IMR-90 (cell line): ENCODE results near the gene LYPD5. TPM values are rescaled to one million over a fixed set of nuclear protein-coding genes. Genes with fewer than 3 reads are reported as not detected.

Source experiments
- ATAC-seq: fragments of 200-7000 bp; cut with Tn5 transposase; 2 replicates; pipeline ENCODE4 v1.9.1; 2020; ENCODE audit warnings: low read depth, mild to moderate bottlenecking, moderate library complexity
- BruUV-seq: library from RNA; stranded (reverse); fragments of 400-500 nt; replicated peaks from 2 replicates; lab custom pipeline; 2021; lab: Mats Ljungman, UMichigan
- CTCF ChIA-PET: fragments of 300-600 bp; formaldehyde crosslinking; extraction: SDS; loops from one replicate; lab custom pipeline; 2021; ENCODE audit warnings: antibody characterized with exemption; lab: Yijun Ruan, JAX
- POLR2A ChIA-PET: fragments of 300-600 bp; sonication (Branson Sonifier 250); formaldehyde crosslinking; loops from one replicate; lab custom pipeline; 2022; ENCODE audit warnings: antibody characterized with exemption; ENCODE audit not compliant: unreplicated experiment; lab: Charles Lee
- DNase-seq: peaks from one replicate; pipeline ENCODE4 v3.0.0; 2013
- H2AFZ ChIP-seq: replicated peaks from 2 replicates; pipeline ENCODE3; 2013; ENCODE audit warnings: low read length, mild to moderate bottlenecking; ENCODE audit not compliant: poor library complexity
- H2AK5ac ChIP-seq: 2 replicates; pipeline ENCODE4 v1.6.1; 2013; ENCODE audit warnings: low read depth, low read length, inconsistent platforms
- H2AK9ac ChIP-seq: replicated peaks from 2 replicates; pipeline ENCODE3; 2013; ENCODE audit warnings: mild to moderate bottlenecking, low read depth, low read length, moderate library complexity; ENCODE audit not compliant: poor library complexity
- H2BK120ac ChIP-seq: 2 replicates; pipeline ENCODE4 v1.6.1; 2013; ENCODE audit warnings: low read depth, low read length, inconsistent platforms
- H2BK15ac ChIP-seq: 3 replicates; pipeline ENCODE4 v1.6.1; 2013; ENCODE audit warnings: low read depth, low read length, inconsistent platforms
- H2BK20ac ChIP-seq: 2 replicates; pipeline ENCODE4 v1.6.1; 2013; ENCODE audit warnings: low read depth, mild to moderate bottlenecking, inconsistent platforms, low read length, moderate library complexity
- H2BK5ac ChIP-seq: 2 replicates; pipeline ENCODE4 v1.6.1; 2013; ENCODE audit warnings: mild to moderate bottlenecking, low read depth, low read length, inconsistent platforms; ENCODE audit not compliant: poor library complexity, severe bottlenecking
- H3K14ac ChIP-seq: replicated peaks from 2 replicates; pipeline ENCODE4 v1.6.1; 2013; ENCODE audit warnings: low read depth, low read length, inconsistent platforms
- H3K18ac ChIP-seq: 2 replicates; pipeline ENCODE4 v1.6.1; 2013; ENCODE audit warnings: low read depth, low read length, control low read depth
- H3K23ac ChIP-seq: 2 replicates; pipeline ENCODE4 v1.6.1; 2013; ENCODE audit warnings: low read depth, low read length, inconsistent platforms
- H3K27ac ChIP-seq: 2 replicates; pipeline ENCODE4 v1.5.1; 2013; ENCODE audit warnings: mild to moderate bottlenecking, control low read depth, low read length; ENCODE audit not compliant: insufficient read depth
- H3K27me3 ChIP-seq: 2 replicates; pipeline ENCODE4 v1.6.1; 2013; ENCODE audit warnings: low read length; ENCODE audit not compliant: control insufficient read depth, insufficient read depth
- H3K36me3 ChIP-seq: 2 replicates; pipeline ENCODE4 v1.6.1; 2013; ENCODE audit warnings: low read length, mixed read lengths; ENCODE audit not compliant: control insufficient read depth, insufficient read depth
- H3K4ac ChIP-seq: 2 replicates; pipeline ENCODE4 v1.6.1; 2013; ENCODE audit warnings: low read depth, low read length, inconsistent platforms
- H3K4me1 ChIP-seq: 2 replicates; pipeline ENCODE4 v1.6.1; 2013; ENCODE audit warnings: low read length, mixed read lengths; ENCODE audit not compliant: control insufficient read depth, insufficient read depth
- H3K4me2 ChIP-seq: 2 replicates; pipeline ENCODE4 v1.6.1; 2013; ENCODE audit warnings: low read depth, mild to moderate bottlenecking, control low read depth, low read length, moderate library complexity
- H3K4me3 ChIP-seq: 2 replicates; pipeline ENCODE4 v1.5.1; 2013; ENCODE audit warnings: low read depth, mild to moderate bottlenecking, control low read depth, low read length, moderate library complexity; ENCODE audit not compliant: insufficient read depth
- H3K56ac ChIP-seq: 2 replicates; pipeline ENCODE4 v1.6.1; 2013; ENCODE audit warnings: low read length, inconsistent platforms; ENCODE audit not compliant: insufficient read depth; ENCODE audit errors: extremely low read depth
- H3K79me1 ChIP-seq, 2 experiments: 2 replicates each; pipeline ENCODE4 v1.6.1; 2013; ENCODE audit warnings: low read length in 2 of 2, inconsistent platforms in 1 of 2, low read depth in 1 of 2
- H3K9ac ChIP-seq: 2 replicates; pipeline ENCODE4 v1.6.1; 2013; ENCODE audit warnings: low read depth, low read length, control low read depth
- H3K9me1 ChIP-seq: 2 replicates; pipeline ENCODE4 v1.6.1; 2013; ENCODE audit warnings: low read length, inconsistent platforms; ENCODE audit not compliant: insufficient read depth
- H3K9me3 ChIP-seq: 2 replicates; pipeline ENCODE4 v1.6.1; 2013; ENCODE audit warnings: low read length; ENCODE audit not compliant: control insufficient read depth, insufficient read depth
- H4K20me1 ChIP-seq: 2 replicates; pipeline ENCODE4 v1.6.1; 2013; ENCODE audit warnings: low read length, inconsistent platforms; ENCODE audit not compliant: insufficient read depth
- H4K5ac ChIP-seq: 2 replicates; pipeline ENCODE4 v1.6.1; 2013; ENCODE audit warnings: mild to moderate bottlenecking, low read depth, low read length, control low read depth
- H4K8ac ChIP-seq, 2 experiments: 2 replicates each; pipeline ENCODE4 v1.6.1; 2013; ENCODE audit warnings: low read depth in 2 of 2, low read length in 2 of 2, control low read depth in 1 of 2, inconsistent platforms in 1 of 2
- H4K91ac ChIP-seq: 2 replicates; pipeline ENCODE4 v1.6.1; 2013; ENCODE audit warnings: low read depth, low read length, inconsistent platforms; ENCODE audit not compliant: insufficient read depth
- CHD1 ChIP-seq: IDR thresholded peaks from 2 replicates; pipeline ENCODE4 v1.6.1; 2012; ENCODE audit warnings: low read depth, low read length, improper control_type of control experiment
- FOS ChIP-seq: fragments of 150-350 bp; IDR thresholded peaks from 2 replicates; pipeline ENCODE4 v1.6.1; 2016; ENCODE audit warnings: low read depth, low read length
- MAZ ChIP-seq: IDR thresholded peaks from 2 replicates; pipeline ENCODE4 v1.6.1; 2012; ENCODE audit warnings: low read depth, mild to moderate bottlenecking, low read length, improper control_type of control experiment, moderate library complexity, borderline replicate concordance
- MXI1 ChIP-seq: IDR thresholded peaks from 2 replicates; pipeline ENCODE4 v1.6.1; 2012; ENCODE audit warnings: low read depth, mild to moderate bottlenecking, low read length, moderate library complexity, borderline replicate concordance
- NFE2L2 ChIP-seq: fragments of 150-350 bp; IDR thresholded peaks from 2 replicates; pipeline ENCODE4 v1.6.1; 2016; ENCODE audit warnings: low read depth, mild to moderate bottlenecking, low read length
- POLR2A ChIP-seq: IDR thresholded peaks from 2 replicates; pipeline ENCODE4 v1.6.1; 2012; ENCODE audit warnings: mild to moderate bottlenecking, low read depth, low read length
- RCOR1 ChIP-seq: IDR thresholded peaks from 2 replicates; pipeline ENCODE4 v1.6.1; 2012; ENCODE audit warnings: mild to moderate bottlenecking, low read length, improper control_type of control experiment; ENCODE audit not compliant: insufficient replicate concordance
- SMC3 ChIP-seq: fragments of 150-350 bp; IDR thresholded peaks from 2 replicates; pipeline ENCODE4 v1.6.1; 2016; ENCODE audit warnings: low read depth, mild to moderate bottlenecking, antibody characterized with exemption, low read length, moderate library complexity
- WGBS, 2 experiments: methylation state at CpG; one replicate each; pipeline versions ENCODE4 v1.1.5 to v1.1.7; 2013; ENCODE audit warnings: missing lambda C conversion rate in 2 of 2; ENCODE audit not compliant: insufficient read length in 1 of 2; ENCODE audit errors: extremely low coverage in 2 of 2; 5-methylcytosine and 5-hydroxymethylcytosine counted together
- dilution Hi-C: fragments of 300-500 bp; cut with HindIII; formaldehyde crosslinking; loops from one replicate; pipeline ENCODE4 v1.14.3; 2018; ENCODE audit warnings: low sequenced_read_pairs; ENCODE audit not compliant: unreplicated experiment
- in situ Hi-C: fragments of 300-500 bp; cut with MboI; formaldehyde crosslinking; loops from 3 replicates; pipeline ENCODE4 v1.14.3; 2019; ENCODE audit warnings: low sequenced_read_pairs, inconsistent platforms, mixed read lengths
- intact Hi-C: fragments of 100-400 bp; cut with micrococcal nuclease; formaldehyde crosslinking; loops from 2 replicates; pipeline ENCODE4 v1.10.0; 2022
- polyA plus RNA-seq, 3 experiments: library from polyadenylated mRNA; depleted of rRNA; stranded (reverse); fragments of >200 nt; gene quantifications; 2 replicates each; pipeline ENCODE4 v1.2.3, GENCODE V29; 2012; ENCODE audit warnings: low replicate concordance in 1 of 3
- total RNA-seq: library from RNA; depleted of rRNA; stranded (reverse); fragments of >200 nt; gene quantifications from 2 replicates; pipeline ENCODE4 v1.2.3, GENCODE V29; 2012
- TF ChIP-seq, protein P1 (sequence below): fragments of 150-350 bp; IDR thresholded peaks from 2 replicates; pipeline ENCODE4 v1.6.1; 2016; ENCODE audit warnings: low read depth, mild to moderate bottlenecking, low read length, moderate library complexity, borderline replicate concordance

LYPD5 gene
- total and polyA plus RNA-seq, 2 of the 4 experiments (the other 2 are of a cell fraction), result 0.31 to 0.36 TPM

DNA sequence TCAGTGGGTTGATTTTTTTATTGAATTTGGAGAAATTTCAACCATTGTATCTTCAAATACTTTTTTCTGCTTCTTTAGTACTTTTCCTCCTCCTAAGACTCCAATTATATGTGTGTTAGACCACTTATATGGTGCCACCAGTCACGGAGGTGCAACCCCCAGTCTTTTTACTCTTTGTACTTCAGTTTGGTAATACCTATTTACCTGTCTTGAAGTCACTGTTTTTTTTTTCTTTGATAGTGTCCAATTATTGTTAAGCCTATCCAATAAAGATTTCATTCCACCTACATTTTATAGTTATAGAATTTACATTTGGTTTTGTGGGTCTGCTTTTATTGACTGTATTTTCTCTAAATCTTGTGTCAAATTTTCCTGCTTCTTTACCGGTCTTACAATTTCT lies 39.8 kb upstream of the LYPD5 start:
- Histone ChIP-seq H3K18ac (no peak overlapping the region), H3K9ac (no peak overlapping the region), H3K36me3 (peaks cover 48% of the 10 kb centered on the region), H3K14ac (no peak overlapping the region), H3K4me3 (no peak overlapping the region), H3K27ac (no peak overlapping the region), H3K23ac (no peak overlapping the region), H4K5ac (no peak overlapping the region), H4K20me1 (no peaks in the 10 kb centered on the region), H2BK15ac (no peak overlapping the region), H2AK5ac (no peak overlapping the region), H2BK5ac (no peak overlapping the region), H3K4ac (no peak overlapping the region), H4K8ac (no peak overlapping the region), H4K91ac (no peak overlapping the region), H3K56ac (no peak overlapping the region), H3K79me1 (no peaks in the 10 kb centered on the region), H2AFZ (no peak overlapping the region), H3K9me1 (no peaks in the 10 kb centered on the region), H3K4me2 (no peak overlapping the region), H2BK20ac (no peak overlapping the region), H3K9me3 (peaks cover 57% of the 10 kb centered on the region), H2BK120ac (no peak overlapping the region), H2AK9ac (no peak overlapping the region), H3K4me1 (no peaks in the 10 kb centered on the region), H3K27me3 (no peaks in the 10 kb centered on the region)
- DNase-seq (no peak), ATAC-seq (no peak)
- intact Hi-C loops (no loop called here), dilution Hi-C loops (no loop called here), in situ Hi-C loops (no loop called here)
- ChIA-PET POLR2A (no interaction called here), CTCF (no interaction called here)
- WGBS, 2 experiments, result no CpG with 5 or more reads among the region's 2 CpGs
- TF ChIP-seq RCOR1, result no peak
- no peak for TF ChIP-seq SMC3
- TF ChIP-seq, protein P1, sequence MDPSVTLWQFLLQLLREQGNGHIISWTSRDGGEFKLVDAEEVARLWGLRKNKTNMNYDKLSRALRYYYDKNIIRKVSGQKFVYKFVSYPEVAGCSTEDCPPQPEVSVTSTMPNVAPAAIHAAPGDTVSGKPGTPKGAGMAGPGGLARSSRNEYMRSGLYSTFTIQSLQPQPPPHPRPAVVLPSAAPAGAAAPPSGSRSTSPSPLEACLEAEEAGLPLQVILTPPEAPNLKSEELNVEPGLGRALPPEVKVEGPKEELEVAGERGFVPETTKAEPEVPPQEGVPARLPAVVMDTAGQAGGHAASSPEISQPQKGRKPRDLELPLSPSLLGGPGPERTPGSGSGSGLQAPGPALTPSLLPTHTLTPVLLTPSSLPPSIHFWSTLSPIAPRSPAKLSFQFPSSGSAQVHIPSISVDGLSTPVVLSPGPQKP, result no peak
- TF ChIP-seq CHD1, result no peak
- no peak for TF ChIP-seq MAZ
- no peak for TF ChIP-seq MXI1
- no peak for TF ChIP-seq NFE2L2
- no peak for TF ChIP-seq POLR2A
- no peak for TF ChIP-seq FOS
- BruUV-seq, result no TSS peak
